Bronchial epithelial cell (primary cell): ENCODE data around the gene IBSP. TPM values are rescaled to one million over a fixed set of nuclear protein-coding genes. Genes with fewer than 3 reads are reported as not detected.

Experiments used
- DNase-seq: peaks from one replicate; pipeline ENCODE4 v3.0.0-alpha.2; 2010; ENCODE audit warnings: low read depth
- FAIRE-seq: peaks from 2 replicates; lab custom pipeline; 2011; peaks lifted over from hg19 to GRCh38; lab: Jason Lieb, UNC
- H3K27me3 ChIP-seq: 2 replicates; pipeline ENCODE4 v1.5.1; 2011; ENCODE audit warnings: low read length; ENCODE audit not compliant: control insufficient read depth, insufficient read depth
- H3K36me3 ChIP-seq: 2 replicates; pipeline ENCODE4 v1.5.1; 2011; ENCODE audit warnings: low read length; ENCODE audit not compliant: control insufficient read depth, insufficient read depth
- H3K4me3 ChIP-seq: 2 replicates; pipeline ENCODE4 v1.5.1; 2011; ENCODE audit warnings: mild to moderate bottlenecking, low read depth, low read length, control low read depth
- total RNA-seq: library from RNA; depleted of rRNA; stranded (reverse); fragments of >200 nt; gene quantifications from 2 replicates; pipeline ENCODE4 v1.2.1, GENCODE V29; 2014
- TF ChIP-seq, protein P1 (sequence below): IDR thresholded peaks from 2 replicates; pipeline ENCODE4 v1.5.1; 2011; ENCODE audit warnings: mild to moderate bottlenecking, moderate library complexity, low read length, control low read depth, inconsistent platforms; ENCODE audit not compliant: insufficient read depth, severe bottlenecking

Gene IBSP
- total RNA-seq, 1 donor from 2014 or later: not detected

- DNase-seq (no peak), FAIRE-seq (no peak)
- H3K27me3 ChIP-seq: no peaks in the 10 kb centered on the region
- TF ChIP-seq, protein P1, sequence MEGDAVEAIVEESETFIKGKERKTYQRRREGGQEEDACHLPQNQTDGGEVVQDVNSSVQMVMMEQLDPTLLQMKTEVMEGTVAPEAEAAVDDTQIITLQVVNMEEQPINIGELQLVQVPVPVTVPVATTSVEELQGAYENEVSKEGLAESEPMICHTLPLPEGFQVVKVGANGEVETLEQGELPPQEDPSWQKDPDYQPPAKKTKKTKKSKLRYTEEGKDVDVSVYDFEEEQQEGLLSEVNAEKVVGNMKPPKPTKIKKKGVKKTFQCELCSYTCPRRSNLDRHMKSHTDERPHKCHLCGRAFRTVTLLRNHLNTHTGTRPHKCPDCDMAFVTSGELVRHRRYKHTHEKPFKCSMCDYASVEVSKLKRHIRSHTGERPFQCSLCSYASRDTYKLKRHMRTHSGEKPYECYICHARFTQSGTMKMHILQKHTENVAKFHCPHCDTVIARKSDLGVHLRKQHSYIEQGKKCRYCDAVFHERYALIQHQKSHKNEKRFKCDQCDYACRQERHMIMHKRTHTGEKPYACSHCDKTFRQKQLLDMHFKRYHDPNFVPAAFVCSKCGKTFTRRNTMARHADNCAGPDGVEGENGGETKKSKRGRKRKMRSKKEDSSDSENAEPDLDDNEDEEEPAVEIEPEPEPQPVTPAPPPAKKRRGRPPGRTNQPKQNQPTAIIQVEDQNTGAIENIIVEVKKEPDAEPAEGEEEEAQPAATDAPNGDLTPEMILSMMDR: no peak
- H3K36me3 ChIP-seq: no peaks in the 10 kb centered on the region
- no peak overlapping the region for H3K4me3 ChIP-seq
Measured at GRCh38 chr4:87823724-87824123, 24.4 kb downstream of the IBSP start.

GRCh38 chr4:87824352-87824751 is 25.0 kb downstream of the IBSP start:
- no peak for FAIRE-seq
- Histone ChIP-seq H3K27me3 (no peaks in the 10 kb centered on the region), H3K36me3 (no peaks in the 10 kb centered on the region), H3K4me3 (no peak overlapping the region)
- TF ChIP-seq, protein P1: no peak
- peak; percentile 15 for DNase-seq

GRCh38 chr4:87832669-87833068 is 33.3 kb downstream of the IBSP start, which contains the start of gene MEPE:
MEPE (plus strand) TSS chr4:87832969; CDS start chr4:87834715, 1,746 bp downstream.
- TF ChIP-seq, protein P1: no peak
- no peaks in the 10 kb centered on the region for H3K27me3 ChIP-seq
- no peaks in the 10 kb centered on the region for H3K36me3 ChIP-seq
- H3K4me3 ChIP-seq: no peak within 1 kb of the TSS
- no peak for FAIRE-seq
- no peak for DNase-seq

- FAIRE-seq: no peak
Measured at GRCh38 chr4:87834401-87834800, 35.0 kb downstream of the IBSP start.

DNA sequence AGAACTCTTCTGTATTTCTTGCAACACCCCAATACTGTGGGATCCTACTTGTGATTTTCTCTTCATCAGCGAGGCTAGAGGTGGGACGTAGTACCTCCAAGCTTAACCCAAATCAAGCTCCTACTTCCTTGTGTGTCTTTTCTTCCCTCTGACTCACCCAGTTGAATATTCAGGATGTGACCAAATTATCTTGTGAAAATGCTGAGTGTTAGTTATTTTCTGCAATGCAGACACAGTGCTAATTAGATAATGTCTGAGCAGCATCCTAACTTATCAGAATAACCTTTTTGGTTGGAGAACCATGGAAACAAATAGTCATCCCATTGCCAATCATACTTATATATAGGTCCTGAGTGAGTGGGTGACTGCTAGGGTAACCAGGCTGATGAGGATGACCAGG is 35.8 kb downstream of the IBSP start:
- DNase-seq (peak; percentile 71), FAIRE-seq (no peak)
- Histone ChIP-seq H3K4me3 (no peak overlapping the region), H3K36me3 (no peaks in the 10 kb centered on the region), H3K27me3 (no peaks in the 10 kb centered on the region)
- TF ChIP-seq, protein P1: no peak

More at GRCh38 chr4:87834401-87834800, 35.0 kb downstream of the IBSP start:
- H3K4me3 ChIP-seq: no peak overlapping the region
- TF ChIP-seq, protein P1: no peak
- H3K27me3 ChIP-seq: no peaks in the 10 kb centered on the region
- no peaks in the 10 kb centered on the region for H3K36me3 ChIP-seq
- no peak for DNase-seq

- FAIRE-seq: peak; percentile 13
- no peak for DNase-seq
- no peak overlapping the region for H3K4me3 ChIP-seq
- H3K27me3 ChIP-seq: no peaks in the 10 kb centered on the region
- H3K36me3 ChIP-seq: no peaks in the 10 kb centered on the region
- TF ChIP-seq, protein P1: no peak
Measured at GRCh38 chr4:87835743-87836142, 36.4 kb downstream of the IBSP start.
